GM21423 (cell line): ENCODE data around the gene RGS12.

ENCODE experiments used
- ATAC-seq: cut with Tn5 transposase; IDR thresholded peaks from one replicate; pipeline ENCODE4 v1.9.1; 2021; ENCODE audit warnings: mild to moderate bottlenecking, moderate library complexity; ENCODE audit not compliant: unreplicated experiment

RGS12 gene

DNA sequence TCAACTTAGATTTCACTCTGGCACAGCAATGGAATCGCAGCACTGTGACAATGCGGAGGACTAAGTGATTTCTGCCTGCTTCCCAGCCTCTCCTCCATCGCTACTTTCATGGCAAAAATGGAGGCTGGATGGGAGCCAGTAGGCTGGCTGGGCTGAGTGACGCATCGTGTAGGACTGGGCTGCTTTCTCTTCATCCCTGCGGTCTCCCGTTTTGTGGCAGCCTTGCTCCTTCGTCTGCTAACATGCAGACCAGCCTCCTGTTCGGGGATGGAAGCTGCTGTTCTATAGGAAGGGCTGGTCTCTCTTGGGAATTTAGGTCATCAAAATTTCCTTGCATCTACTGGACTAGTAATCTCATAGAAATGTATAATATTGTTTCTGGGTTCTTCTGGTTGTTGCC lies 15.8 kb upstream of the RGS12 start:
- ATAC-seq: no peak

DNA sequence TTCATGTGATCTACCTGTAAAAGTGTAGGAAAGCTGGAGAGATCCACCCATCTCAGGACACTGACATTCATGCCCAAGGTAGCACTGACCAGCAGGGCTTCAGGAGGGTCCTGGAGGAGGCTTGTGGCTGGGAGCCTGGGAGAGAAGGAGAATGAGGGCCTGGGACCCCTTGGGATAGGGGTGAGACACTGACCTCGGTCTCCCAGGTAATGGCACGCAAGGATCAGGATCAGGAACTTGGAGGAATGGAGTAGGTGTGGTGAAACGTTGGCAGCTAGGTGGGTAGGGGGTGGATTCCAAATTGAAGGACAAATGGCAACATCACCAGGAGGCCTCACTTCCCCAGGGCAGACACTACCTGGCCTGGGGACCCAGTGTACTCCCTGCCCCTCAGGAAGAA lies 12.4 kb upstream of the RGS12 start:
- no peak for ATAC-seq

DNA sequence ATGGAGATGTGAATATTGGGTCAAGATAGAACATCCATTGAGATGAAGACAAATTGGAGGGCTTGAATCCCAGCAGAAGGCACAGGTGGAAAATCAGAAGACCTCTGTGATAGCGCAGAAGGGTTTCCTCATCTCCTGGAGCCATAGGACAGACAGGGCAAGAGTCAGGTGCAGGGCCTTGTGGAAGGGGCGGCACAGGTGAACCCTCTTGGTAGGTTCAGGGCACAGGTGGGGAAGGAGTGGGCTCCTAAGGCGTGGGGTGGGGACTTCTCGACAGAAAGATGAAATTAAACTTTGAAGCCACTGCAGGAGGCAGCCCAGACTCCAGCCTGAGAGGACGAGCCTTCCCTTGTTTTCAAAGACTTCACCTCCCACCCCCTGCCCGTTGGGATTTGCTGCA lies 9.3 kb upstream of the RGS12 start:
- no peak for ATAC-seq

DNA sequence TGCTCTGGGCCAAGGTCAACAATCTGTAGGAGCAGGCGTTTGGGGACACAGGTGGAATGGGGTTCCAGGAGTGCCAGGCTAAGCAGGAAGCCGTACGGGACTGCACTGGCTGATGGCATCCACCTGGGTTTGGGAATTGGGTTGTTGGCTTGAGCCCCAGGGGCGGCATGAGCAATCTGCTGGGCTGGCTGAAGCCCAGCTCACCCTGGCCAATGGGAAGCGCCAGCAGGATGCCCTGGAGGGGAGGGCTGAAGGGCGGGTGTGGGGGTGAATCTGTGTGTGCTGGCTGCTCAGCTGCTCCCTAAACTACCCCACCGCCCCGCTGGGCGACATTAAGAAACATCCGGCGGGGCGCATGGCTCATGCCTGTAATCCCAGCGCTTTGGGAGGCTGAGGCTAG lies 8.9 kb upstream of the RGS12 start:
- ATAC-seq: no peak

DNA sequence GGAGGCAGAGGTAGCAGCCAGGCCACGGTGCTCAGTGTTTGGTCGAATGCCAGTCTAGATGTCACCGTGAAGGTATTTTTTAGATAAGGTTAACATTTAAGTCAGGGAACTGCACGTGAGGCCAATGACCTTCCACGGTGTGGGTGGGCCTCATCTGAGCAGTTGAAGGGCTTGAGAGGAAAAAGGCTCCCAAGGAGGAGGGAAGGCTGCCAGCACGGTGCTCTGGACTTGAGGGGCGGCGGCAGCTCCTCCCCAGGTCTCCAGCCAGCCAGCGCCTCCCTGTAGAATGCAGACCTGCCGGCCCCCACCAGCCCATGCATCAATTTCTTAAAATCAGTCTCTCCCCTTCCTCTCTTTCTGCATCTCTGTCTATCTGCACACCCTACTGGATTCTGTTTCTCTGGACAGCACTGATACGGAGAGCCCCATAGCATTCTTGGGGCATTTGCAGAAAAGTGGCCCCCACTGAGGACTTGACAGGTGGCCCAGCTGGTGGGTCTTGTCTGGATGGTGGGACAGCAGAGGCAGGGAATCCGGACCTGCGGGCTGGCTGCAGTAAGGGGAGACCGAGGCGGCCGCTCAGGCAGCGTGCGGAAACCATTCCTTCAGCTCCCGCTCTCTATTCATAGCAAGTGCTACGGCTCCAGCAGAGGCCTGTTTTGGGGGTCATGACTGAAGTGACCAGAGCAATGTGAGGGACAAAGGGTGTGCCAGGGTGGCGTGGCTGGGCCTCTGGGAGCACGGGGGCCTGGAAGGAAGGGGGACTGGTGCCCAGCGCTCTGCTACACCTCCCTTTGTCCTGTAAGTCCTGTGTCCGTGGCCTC lies 7.9 kb upstream of the RGS12 start:
- no peak for ATAC-seq

DNA sequence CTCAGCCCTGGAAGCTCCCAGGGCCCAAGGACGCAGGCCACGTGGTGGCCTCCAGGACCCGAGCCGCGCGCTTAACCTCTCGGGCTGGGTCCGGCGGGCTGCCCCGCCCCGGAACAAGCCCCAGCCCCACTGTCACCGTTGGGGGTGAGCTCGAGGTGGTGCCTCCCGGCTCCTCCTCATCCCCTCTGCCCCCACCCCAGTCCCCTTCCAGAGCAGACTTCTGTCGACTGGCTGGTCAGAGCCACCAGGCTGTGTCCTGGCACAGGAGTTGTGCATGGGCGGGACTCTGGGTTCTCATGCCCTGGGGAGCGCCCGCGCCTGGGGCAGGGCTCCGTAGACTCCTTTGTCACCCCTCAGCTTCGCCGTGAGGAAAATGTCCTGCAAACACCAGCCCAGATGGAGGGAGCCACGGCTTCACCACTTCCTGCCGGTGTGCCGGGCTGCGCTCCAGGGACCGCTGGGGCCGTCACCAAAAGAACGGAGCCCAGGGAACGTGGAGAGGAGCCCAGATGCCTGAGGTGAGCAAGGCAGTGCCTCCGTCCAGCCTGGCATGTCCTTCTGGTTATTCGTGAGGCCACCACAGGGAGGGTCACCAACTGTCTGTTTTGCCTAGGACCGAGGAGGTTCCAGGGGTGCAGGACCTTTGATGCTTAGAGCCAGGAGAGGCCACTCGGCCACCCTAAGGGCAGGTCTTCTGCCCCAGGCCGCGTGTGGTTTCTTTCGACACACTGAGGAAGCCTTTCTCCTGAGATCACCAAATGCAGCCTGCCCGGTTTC lies 7.1 kb upstream of the RGS12 start:
- ATAC-seq: peak; percentile 92

DNA sequence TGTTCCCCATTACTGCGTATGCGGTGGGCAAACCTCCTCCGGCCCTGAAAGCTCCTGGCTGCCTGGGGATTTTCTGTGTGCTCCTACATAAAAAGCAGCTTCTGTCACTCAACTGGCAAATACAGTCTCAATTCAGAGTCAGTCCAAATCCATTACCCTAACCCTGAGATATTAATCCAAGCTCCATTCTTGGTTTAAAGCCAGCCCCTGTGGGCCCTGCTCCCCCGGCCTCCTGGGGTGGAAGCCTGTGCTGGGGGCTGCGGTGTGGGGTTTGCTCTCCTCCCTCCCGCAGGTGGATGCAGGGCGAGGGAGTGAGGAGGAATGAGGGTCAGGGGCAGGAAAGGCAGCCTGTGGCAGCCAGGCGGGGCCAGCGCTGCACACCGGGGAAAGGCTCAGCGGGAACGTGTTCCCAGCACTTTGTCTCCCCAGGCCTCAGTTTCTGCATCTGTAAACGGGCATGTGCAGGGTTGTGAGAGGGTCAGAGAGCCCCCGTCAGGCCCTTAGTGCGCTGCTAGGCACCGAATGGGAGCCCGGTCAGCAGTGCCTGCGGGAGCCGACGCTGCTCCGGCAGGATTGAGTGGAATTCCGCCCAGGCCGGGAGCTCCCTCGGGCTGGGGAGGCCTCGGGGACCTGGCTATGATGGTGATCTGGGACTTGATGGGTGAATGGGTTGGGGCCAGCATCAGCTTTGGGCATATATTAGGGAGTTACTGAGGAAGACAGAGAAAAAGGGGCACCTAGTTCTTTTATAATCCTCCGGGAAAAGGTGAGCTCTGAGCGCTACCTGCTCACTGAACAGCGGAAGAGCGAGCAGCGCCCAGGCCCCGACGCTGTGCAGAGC lies 6.3 kb upstream of the RGS12 start:
- ATAC-seq: no peak

DNA sequence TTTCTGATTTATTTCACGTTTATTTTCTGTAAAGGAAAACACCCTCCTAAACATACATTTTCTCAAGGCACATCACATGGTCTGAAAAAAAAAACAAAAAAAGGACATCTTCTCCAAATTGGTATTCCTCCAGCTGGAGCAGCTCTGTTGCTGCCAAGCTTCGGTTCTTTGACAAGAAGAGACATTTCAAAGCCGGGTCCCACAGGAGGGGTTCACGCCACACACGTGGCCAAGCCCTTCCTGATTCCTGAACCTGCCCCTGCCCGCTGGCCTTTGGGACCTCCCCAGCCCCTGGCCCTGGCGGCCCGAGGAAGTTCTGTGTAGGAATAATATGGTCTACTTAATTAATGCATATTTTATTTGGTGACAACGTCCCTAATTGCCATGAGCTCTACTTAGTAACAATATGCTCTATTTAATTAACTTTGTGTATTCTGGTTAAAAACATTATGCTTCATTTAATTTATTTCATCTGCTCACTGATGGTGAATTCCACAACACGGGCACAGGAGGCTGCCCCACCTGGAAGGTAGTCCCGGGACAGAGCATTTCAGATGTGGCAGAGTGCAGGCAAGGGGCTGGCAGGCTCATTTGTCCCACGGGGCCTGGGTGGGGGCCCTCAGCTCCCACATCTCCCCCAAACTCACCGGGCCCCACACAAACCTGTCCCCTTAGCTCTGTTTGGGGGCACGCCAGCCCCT lies 5.4 kb upstream of the RGS12 start:
- ATAC-seq: no peak

DNA sequence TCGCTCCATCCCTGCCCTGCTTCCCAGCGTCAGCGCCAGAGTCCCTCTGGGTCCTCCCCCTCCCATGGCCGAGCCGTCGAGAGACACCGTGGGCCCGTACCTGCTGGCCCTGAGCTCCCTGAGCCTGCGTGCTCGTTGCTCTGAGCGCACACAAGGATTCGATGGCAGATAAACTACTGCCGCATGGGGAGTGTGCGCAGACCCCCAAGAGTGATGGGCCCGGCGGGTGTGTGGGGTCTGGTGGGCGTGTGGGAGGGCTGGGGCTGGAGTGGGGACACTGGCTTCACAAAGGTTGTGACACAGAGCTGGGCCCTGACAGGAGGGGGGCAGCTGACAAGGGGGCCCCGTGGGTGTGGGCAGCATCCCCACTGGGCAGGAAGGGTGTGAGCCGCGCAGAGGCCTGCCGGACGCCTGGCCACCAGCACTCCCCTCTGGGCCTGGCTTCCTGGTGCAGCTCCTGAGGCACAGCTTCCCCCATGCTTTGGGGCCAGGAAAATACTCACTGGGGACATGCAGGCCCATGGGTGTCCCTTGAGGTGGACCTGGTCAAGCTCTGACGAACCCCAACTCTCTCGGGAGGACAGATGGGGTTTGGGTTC lies 4.8 kb upstream of the RGS12 start:
- no peak for ATAC-seq

DNA sequence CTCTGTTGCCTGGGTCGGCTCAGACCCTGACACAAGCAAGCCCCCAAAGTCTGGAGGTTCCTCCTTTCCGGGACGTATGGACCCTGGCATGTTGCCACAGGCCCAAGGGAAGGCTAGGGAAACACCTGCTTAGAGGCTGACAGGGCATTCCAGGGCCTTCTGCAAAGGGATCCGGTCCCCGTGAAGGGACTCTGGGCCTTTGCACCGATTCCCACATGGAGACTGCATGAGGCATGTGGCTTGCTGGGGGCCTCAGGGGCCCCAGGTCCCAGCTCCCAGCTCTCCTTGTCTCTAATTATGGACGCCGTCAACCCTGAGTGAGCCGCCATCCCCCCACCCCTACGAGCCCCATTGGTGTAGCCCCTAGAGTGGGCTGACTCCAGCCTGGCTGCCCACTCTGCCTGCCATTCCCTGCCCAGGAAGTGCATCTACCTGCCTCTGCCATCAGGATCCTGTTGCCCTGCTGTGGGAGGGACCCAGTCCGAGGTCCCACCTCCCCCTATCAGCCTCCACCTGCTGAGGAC lies 4.2 kb upstream of the RGS12 start:
- no peak for ATAC-seq

DNA sequence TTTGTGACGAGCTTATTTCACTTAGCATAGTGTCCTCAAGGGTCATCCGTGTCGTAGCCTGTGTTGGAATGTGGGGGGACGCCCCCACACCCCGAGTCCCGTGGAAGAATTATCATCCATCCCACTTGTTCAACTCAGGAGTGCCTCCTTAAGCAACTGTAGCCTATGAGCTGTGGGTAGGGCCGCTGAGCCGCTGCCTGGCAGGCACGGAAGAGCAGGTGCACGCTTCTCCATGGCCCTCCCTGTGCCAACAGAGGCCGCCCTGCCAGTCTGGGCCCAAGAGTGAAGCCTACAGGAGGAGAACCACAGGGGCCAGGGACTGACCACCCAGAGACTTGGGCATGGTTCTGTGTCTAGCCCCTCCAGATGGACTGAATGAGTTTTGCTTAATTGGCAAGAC lies 2.3 kb upstream of the RGS12 start:
- no peak for ATAC-seq

DNA sequence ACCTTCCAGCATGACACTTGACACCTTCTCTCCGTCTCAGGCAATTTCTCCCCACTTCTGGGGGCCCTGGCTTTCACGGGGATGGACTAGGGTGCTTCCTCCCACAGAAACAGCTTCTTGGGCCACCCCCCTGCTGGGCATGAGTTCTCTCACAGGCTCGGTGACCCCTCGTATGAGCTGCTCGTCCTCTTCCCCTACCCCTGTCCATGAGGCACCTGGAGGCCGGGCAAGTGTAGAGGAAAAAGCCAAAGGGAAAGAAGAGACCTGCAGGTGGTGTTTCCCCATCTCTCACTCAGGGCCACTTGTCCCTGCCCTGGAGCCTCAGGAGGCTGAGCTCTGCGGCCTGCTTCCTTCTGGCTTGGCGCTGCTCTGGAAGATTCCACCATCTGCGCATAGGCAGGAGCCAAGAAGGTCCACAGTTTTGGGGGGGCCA lies 1.9 kb upstream of the RGS12 start:
- no peak for ATAC-seq

DNA sequence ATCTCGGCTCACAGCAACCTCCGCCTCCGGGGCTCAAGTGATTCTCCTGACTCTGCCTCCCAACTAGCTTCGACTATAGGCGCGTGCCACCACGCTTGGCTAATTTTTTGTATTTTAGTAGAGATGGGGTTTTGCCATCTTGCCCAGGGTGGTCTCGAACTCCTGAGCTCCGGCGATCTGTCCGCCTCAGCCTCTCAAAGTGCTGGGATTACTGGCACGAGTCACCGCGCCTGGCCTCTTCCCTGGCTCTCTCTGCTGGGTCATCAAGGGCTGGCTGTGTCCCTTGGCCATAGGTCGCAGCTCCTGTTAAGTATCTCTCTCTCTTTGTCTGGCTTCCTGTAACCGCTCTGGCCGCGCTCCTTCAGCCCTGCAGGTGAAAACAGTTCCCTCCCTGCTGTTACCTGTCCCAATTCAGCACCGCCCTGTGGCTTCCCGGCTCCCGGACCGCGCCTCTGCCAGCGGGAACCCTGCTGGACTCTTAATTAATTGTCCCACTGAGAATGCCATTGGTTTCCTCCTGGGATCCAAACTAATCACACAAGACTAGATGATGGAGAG lies 1.3 kb upstream of the RGS12 start:
- no peak for ATAC-seq

DNA sequence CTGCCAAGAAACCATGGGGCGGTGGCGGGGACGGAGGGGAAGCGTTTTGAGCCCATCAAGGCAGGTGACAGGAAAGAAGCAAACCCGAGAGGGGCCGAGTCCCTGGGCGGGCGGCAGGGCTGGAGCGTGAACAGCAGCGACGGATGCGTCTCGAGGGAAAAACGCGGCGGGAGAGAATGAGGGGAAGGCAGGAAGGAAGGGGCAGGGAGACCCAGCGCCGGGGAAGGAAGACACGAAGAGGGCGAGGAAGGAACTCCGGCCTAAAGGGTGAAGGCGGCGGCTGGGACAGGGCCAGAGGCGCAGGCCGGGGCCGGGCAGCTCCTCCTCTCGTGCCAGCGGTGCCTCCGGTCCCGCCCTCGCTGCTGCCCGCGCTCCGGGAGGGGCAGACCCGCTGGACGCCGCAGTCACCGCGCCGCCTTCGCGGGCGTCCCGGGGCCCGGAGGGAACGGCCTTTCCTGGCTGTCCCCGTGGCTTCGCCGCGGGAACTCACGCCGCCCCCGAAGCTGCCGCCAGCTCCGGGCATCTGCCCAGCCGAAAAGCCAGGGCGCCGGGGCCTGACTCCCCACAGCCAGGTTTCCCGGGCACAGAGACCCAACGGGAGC lies 751 bp upstream of the RGS12 start:
- ATAC-seq: peak; percentile 11

DNA sequence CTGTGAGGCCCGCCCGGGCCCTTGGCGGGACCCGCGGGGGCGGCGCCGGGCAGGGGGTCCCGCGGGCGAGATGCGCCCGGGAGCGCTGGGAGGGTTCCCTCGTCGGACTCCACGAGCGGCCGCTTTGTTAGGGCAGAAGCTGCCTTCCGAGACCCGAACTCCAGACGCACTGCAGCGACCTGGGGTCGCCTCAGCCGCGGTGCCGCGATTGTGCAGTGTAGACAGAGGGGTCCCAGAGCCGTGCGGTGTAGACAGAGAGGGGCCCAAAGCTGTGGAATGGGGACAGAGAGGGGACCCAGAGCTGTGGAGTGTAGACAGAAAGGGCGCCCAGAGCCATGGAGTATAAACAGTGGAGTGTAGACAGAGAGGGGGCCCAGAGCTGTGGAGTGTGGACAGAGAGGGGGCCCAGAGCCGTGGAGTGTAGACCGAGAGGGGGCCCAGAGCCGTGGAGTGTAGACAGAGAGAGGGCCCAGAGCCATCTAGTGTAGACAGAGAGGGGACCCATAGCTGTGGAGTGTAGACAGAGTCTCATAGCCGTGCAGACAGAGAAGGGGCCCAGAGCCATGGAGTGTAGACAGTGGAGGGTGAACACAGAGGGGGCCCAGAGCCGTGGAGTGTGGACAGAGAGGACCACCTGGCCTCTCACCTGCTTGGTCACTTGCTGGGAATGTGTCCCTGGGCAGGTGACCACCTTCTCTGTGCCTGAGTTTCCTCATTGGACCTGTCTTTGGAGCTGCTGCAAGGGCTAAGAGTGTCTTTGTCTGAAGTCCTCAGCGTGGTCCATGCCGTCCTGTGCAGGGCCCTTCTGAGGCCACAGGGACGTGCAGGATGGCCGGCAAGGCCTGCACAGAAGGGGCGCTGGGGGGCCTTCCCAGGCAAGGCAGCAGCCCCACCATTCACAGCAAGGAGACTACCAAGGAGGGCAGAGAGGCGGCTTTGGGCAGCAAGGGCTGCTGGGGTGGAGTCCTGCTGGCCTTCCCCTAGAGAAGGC lies 875 bp downstream of the RGS12 start:
- ATAC-seq: peak; percentile 1

DNA sequence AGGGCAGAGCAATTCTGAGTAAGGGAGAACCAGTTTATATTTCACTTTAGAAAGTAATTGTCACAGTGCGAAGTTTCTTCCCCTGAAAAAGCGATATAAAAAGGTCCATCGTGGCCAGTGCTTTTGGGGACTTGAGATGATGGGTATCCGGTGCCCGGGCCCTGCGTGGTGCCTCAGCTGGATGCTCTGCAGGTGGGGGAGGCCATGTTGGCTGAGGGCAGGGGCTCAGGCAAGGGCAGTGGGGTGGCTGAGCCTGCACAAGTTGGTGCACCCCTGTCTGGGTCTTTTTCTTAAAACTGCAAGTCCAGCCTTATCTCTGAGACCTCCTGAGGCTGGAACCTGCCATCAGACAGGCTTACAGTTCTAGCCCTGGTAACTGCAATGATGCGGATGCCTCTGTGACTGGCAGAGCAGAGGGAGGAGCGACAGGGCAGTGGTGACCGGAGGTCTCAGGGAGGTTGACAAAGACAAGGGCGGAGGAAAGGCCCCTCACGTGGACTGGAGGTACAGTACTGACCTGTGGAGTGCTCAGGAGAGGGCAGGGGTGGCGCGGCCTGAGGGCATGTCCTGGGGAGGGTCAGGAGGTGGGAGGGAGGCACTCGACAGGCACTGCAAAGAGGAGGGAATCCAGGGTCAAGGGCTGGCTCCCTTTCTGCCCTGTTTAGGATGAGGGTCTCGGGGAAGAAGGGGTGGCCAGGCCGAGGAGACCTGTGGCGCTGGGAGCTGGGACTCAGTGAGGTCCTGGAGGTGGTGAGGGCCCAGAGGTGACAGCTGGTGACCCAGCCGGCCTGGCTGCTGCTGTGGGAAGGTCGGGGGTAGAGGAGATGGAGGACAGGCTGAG lies 1.8 kb downstream of the RGS12 start:
- no peak for ATAC-seq

DNA sequence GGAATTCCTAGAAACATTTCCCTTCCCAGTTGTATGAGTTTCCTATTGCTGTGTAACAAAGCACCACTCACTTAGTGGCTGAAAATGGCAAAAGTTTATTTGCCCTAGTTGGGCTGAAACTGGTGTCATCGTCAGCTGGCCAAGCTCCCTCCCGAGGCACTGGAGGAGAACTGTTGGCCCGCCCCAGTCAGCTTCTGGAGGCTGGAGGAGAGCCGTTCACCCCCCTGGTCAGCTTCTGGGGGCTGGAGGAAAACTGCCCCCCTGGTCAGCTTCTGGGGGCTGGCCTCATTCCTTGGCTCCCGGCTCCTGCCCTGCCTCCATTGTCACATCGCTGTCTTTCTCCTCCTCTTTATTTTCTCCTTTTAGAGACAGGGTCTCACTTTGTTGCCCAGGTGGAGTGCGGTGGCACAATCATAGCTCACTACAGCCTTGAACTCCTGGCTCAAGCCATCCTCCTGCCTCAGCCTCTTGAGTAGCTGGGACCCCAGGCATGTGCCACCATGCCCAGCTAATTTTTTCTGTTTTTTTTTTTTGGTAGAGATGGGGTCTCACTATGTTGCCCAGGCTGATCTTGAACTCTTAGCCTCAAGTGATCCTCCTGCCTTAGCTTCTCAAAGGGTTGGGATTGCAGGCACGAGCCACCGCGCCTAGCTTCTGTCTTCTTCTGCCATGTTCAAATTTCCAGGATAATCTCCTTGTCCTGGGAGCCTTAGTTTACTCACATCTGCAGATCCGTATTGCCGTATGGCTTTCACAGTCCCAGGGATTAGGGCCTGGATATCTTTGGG lies 3.2 kb downstream of the RGS12 start:
- no peak for ATAC-seq
